Nephron (organoid): Measurements from ENCODE around the gene COPB1.

Experiments
- H3K27ac Mint-ChIP-seq, 3 experiments: 2 replicates each; pipeline ENCODE4 v1.8.0; 2020; ENCODE audit warnings: mixed read lengths in 3 of 3, mild to moderate bottlenecking in 2 of 3, moderate library complexity in 1 of 3
- H3K27me3 Mint-ChIP-seq: 2 replicates; pipeline ENCODE4 v1.8.0; 2021; ENCODE audit warnings: low read depth, mild to moderate bottlenecking, moderate library complexity, mixed read lengths
- H3K36me3 Mint-ChIP-seq: 2 replicates; pipeline ENCODE4 v1.8.0; 2020; ENCODE audit warnings: low read depth, mixed read lengths
- H3K4me1 Mint-ChIP-seq: 2 replicates; pipeline ENCODE4 v1.8.0; 2020; ENCODE audit warnings: mixed read lengths
- H3K4me3 Mint-ChIP-seq, 3 experiments: 2 replicates each; pipeline ENCODE4 v1.8.0; 2020; ENCODE audit warnings: mild to moderate bottlenecking in 3 of 3, mixed read lengths in 3 of 3, moderate library complexity in 2 of 3
- H3K9me3 Mint-ChIP-seq: 2 replicates; pipeline ENCODE4 v1.8.0; 2020; ENCODE audit warnings: mixed read lengths
- CTCF ChIP-seq, 3 experiments: fragments of 200-600 bp; sonication (generic); IDR thresholded peaks; one replicate each; pipeline ENCODE4 v1.5.0; 2021; ENCODE audit warnings: antibody characterized with exemption in 3 of 3; ENCODE audit not compliant: unreplicated experiment in 3 of 3

COPB1 gene

GRCh38 chr11:14414470-14415461 lies 84.8 kb downstream of the COPB1 start:
- Mint-ChIP-seq H3K27ac (no peak overlapping the region), H3K27me3 (no peaks in the 10 kb centered on the region), H3K36me3 (no peaks in the 10 kb centered on the region), H3K4me1 (peaks cover 6% of the 10 kb centered on the region), H3K4me3 (no peak overlapping the region), H3K9me3 (no peaks in the 10 kb centered on the region)
- TF ChIP-seq CTCF (IDR thresholded peaks at IDR 0.05; ENCODE audit: unreplicated experiment in 3 of 3) = no peak

- peak; percentile 10 to 29 (median 16) for TF ChIP-seq CTCF (IDR thresholded peaks at IDR 0.05; ENCODE audit: unreplicated experiment in 3 of 3)
- Mint-ChIP-seq H3K27ac (peak overlapping the region in 1 of 3 experiments; percentile 29), H3K9me3 (no peaks in the 10 kb centered on the region), H3K36me3 (no peaks in the 10 kb centered on the region), H3K4me3 (no peak overlapping the region), H3K27me3 (no peaks in the 10 kb centered on the region), H3K4me1 (peaks cover 6% of the 10 kb centered on the region)
Measured at GRCh38 chr11:14413307-14414069, 86.1 kb downstream of the COPB1 start.

- Mint-ChIP-seq H3K27ac (no peak overlapping the region), H3K9me3 (no peaks in the 10 kb centered on the region), H3K27me3 (peaks cover 10% of the 10 kb centered on the region), H3K4me3 (no peak overlapping the region), H3K36me3 (no peaks in the 10 kb centered on the region), H3K4me1 (peaks cover 6% of the 10 kb centered on the region)
- TF ChIP-seq CTCF (IDR thresholded peaks at IDR 0.05; ENCODE audit: unreplicated experiment in 3 of 3) = no peak
Measured at GRCh38 chr11:14411818-14412217, 87.8 kb downstream of the COPB1 start.

GRCh38 chr11:14409891-14410290 lies 89.7 kb downstream of the COPB1 start:
- H3K36me3 Mint-ChIP-seq = no peaks in the 10 kb centered on the region
- no peaks in the 10 kb centered on the region for H3K9me3 Mint-ChIP-seq
- H3K27ac Mint-ChIP-seq = no peak overlapping the region
- peaks cover 6% of the 10 kb centered on the region for H3K4me1 Mint-ChIP-seq
- no peak for TF ChIP-seq CTCF (IDR thresholded peaks at IDR 0.05; ENCODE audit: unreplicated experiment in 3 of 3)
- no peak overlapping the region for H3K4me3 Mint-ChIP-seq
- H3K27me3 Mint-ChIP-seq = peaks cover 16% of the 10 kb centered on the region

- H3K9me3 Mint-ChIP-seq = no peaks in the 10 kb centered on the region
Measured at GRCh38 chr11:14408612-14409011, 91.0 kb downstream of the COPB1 start.

More at GRCh38 chr11:14408612-14409011, 91.0 kb downstream of the COPB1 start:
- Mint-ChIP-seq H3K36me3 (no peaks in the 10 kb centered on the region), H3K4me3 (no peak overlapping the region), H3K27ac (no peak overlapping the region), H3K4me1 (peaks cover 3% of the 10 kb centered on the region), H3K27me3 (peaks cover 16% of the 10 kb centered on the region)
- TF ChIP-seq CTCF (IDR thresholded peaks at IDR 0.05; ENCODE audit: unreplicated experiment in 3 of 3) = no peak
